Upper lobe of left lung (tissue), 6 donors: Measurements from ENCODE around the gene EIF4E1B. TPM values are rescaled to one million over a fixed set of nuclear protein-coding genes. Genes with fewer than 3 reads are reported as not detected.

Experiments
- ATAC-seq, 2 donors: fragments of 200-7000 bp; cut with Tn5 transposase; one replicate each; pipeline ENCODE4 v1.9.1; 2022; ENCODE audit warnings: mild to moderate bottlenecking in 2 of 2, moderate library complexity in 2 of 2; ENCODE audit not compliant: low FRiP score in 2 of 2
- DNase-seq, 2 donors: peaks; one replicate each; pipeline ENCODE4 v3.0.0-alpha.2; 2019 to 2020
- H3K27ac ChIP-seq, 4 donors: fragments of 200-600 bp; sonication (generic); one replicate each; pipeline ENCODE4 v1.5.1; 2016 to 2019
- H3K27me3 ChIP-seq, 4 donors: fragments of 200-600 bp; sonication (generic); one replicate each; pipeline ENCODE4 v1.5.1; 2017 to 2019
- H3K36me3 ChIP-seq, 4 donors: fragments of 200-600 bp; sonication (generic); one replicate each; pipeline ENCODE4 v1.5.1; 2016 to 2019
- H3K4me1 ChIP-seq, 4 donors: fragments of 200-600 bp; sonication (generic); one replicate each; pipeline ENCODE4 v1.5.1; 2018 to 2019
- H3K4me3 ChIP-seq, 4 donors: fragments of 200-600 bp; sonication (generic); one replicate each; pipeline ENCODE4 v1.5.1; 2017 to 2019; ENCODE audit warnings: mild to moderate bottlenecking in 2 of 4, moderate library complexity in 1 of 4
- H3K9me3 ChIP-seq, 4 donors: fragments of 200-600 bp; sonication (generic); one replicate each; pipeline ENCODE4 v1.5.1; 2018 to 2019
- EP300 ChIP-seq, 4 donors: sonication (generic); formaldehyde crosslinking; IDR thresholded peaks; one replicate each; pipeline ENCODE4 v1.5.1; 2017; ENCODE audit warnings: antibody characterized with exemption in 4 of 4, control low read depth in 2 of 4
- POLR2A ChIP-seq, 4 donors: fragments of 450-650 bp; IDR thresholded peaks; one replicate each; pipeline ENCODE4 v1.5.1; 2016 to 2017; ENCODE audit warnings: antibody characterized with exemption in 4 of 4, mild to moderate bottlenecking in 2 of 4
- POLR2AphosphoS5 ChIP-seq, 2 donors: sonication (generic); formaldehyde crosslinking; IDR thresholded peaks; one replicate each; pipeline ENCODE4 v1.5.1; 2017; ENCODE audit warnings: antibody characterized with exemption in 2 of 2
- WGBS, 2 donors: methylation state at CpG; one replicate each; pipeline ENCODE4 v1.1.5; 2017 to 2018; 5-methylcytosine and 5-hydroxymethylcytosine counted together
- total RNA-seq, 6 donors: library from RNA; depleted of rRNA in 4 of 6; stranded (reverse); fragments of >200 nt in 4 of 6; gene quantifications; one replicate each; pipeline versions ENCODE4 v1.1.0 to v1.2.1, GENCODE V29; 2016 to 2021
- TF ChIP-seq, protein P1 (sequence below), 6 experiments: fragments of 450-650 bp in 4 of 6; fragments of 200-600 bp in 2 of 6; sonication (generic) in 2 of 6; IDR thresholded peaks; one replicate each; pipeline ENCODE4 v1.5.1; 2016 to 2019; ENCODE audit warnings: antibody characterized with exemption in 6 of 6
- donor health status: DM: no; HTN: no; CAD: no; lungs with moderate emphysema.
- donor health status: DM: no; HTN: yes; CAD: no; lungs with severe emphysema.

EIF4E1B gene
- total RNA-seq, 6 donors from 2014 or later = not detected

GRCh38 chr5:176654856-176655255 lies 24.4 kb downstream of the EIF4E1B start:
- TF ChIP-seq EP300 (IDR thresholded peaks at IDR 0.05) = no peak
- no peak for TF ChIP-seq POLR2AphosphoS5 (IDR thresholded peaks at IDR 0.05)
- TF ChIP-seq, protein P1, sequence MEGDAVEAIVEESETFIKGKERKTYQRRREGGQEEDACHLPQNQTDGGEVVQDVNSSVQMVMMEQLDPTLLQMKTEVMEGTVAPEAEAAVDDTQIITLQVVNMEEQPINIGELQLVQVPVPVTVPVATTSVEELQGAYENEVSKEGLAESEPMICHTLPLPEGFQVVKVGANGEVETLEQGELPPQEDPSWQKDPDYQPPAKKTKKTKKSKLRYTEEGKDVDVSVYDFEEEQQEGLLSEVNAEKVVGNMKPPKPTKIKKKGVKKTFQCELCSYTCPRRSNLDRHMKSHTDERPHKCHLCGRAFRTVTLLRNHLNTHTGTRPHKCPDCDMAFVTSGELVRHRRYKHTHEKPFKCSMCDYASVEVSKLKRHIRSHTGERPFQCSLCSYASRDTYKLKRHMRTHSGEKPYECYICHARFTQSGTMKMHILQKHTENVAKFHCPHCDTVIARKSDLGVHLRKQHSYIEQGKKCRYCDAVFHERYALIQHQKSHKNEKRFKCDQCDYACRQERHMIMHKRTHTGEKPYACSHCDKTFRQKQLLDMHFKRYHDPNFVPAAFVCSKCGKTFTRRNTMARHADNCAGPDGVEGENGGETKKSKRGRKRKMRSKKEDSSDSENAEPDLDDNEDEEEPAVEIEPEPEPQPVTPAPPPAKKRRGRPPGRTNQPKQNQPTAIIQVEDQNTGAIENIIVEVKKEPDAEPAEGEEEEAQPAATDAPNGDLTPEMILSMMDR (IDR thresholded peaks at IDR 0.05) = no peak
- no peak for TF ChIP-seq POLR2A (IDR thresholded peaks at IDR 0.05)
- no peak for DNase-seq

DNA sequence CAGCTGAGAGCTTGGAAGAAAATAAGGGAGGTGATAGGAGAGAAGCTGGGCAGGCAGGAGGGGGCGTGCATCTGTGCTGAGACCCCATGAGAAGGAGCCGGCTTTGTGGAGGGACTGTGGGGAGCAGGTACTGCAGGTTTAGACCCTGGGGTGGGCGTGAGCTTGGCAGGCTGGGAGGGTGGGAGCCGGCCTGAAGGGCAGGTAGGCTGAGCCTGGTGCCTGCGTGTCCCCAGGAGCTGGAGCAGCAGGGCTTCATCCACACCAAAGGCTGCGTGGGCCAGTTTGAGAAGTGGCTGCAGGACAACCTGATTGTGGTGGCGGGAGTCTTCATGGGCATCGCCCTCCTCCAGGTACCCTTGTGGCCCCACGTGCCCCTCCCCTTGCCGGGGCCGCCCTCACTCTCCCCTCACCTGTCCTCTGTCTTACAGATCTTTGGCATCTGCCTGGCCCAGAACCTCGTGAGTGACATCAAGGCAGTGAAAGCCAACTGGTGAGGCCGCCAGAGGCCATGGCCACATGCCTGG lies 26.1 kb downstream of the EIF4E1B start:
- Histone ChIP-seq H3K27ac (no peak overlapping the region), H3K9me3 (no peaks in the 10 kb centered on the region), H3K4me3 (no peak overlapping the region), H3K4me1 (peaks cover 14 to 26% (median 16%) of the 10 kb centered on the region in 4 donors), H3K36me3 (peaks cover 0 to 55% (median 30%) of the 10 kb centered on the region in 4 donors), H3K27me3 (no peaks in the 10 kb centered on the region)
- DNase-seq (no peak), ATAC-seq (no peak)
- TF ChIP-seq EP300 (IDR thresholded peaks at IDR 0.05) (no peak), POLR2A (IDR thresholded peaks at IDR 0.05) (no peak), POLR2AphosphoS5 (IDR thresholded peaks at IDR 0.05) (no peak)
- TF ChIP-seq, protein P1 (IDR thresholded peaks at IDR 0.05) = no peak
- 93% methylated on average over 9 to 11 of the region's 13 CpGs for WGBS, 2 donors

More at GRCh38 chr5:176654856-176655255, 24.4 kb downstream of the EIF4E1B start:
- peaks cover 0 to 55% (median 30%) of the 10 kb centered on the region in 4 donors for H3K36me3 ChIP-seq
- ATAC-seq = no peak
- H3K4me3 ChIP-seq = no peak overlapping the region
- no peaks in the 10 kb centered on the region for H3K9me3 ChIP-seq
- no peaks in the 10 kb centered on the region for H3K27me3 ChIP-seq
- H3K27ac ChIP-seq = no peak overlapping the region
- peaks cover 10 to 18% (median 13%) of the 10 kb centered on the region in 4 donors for H3K4me1 ChIP-seq
- 80 to 98% methylated on average over 12 to 14 of the region's 14 CpGs for WGBS, 2 donors

DNA sequence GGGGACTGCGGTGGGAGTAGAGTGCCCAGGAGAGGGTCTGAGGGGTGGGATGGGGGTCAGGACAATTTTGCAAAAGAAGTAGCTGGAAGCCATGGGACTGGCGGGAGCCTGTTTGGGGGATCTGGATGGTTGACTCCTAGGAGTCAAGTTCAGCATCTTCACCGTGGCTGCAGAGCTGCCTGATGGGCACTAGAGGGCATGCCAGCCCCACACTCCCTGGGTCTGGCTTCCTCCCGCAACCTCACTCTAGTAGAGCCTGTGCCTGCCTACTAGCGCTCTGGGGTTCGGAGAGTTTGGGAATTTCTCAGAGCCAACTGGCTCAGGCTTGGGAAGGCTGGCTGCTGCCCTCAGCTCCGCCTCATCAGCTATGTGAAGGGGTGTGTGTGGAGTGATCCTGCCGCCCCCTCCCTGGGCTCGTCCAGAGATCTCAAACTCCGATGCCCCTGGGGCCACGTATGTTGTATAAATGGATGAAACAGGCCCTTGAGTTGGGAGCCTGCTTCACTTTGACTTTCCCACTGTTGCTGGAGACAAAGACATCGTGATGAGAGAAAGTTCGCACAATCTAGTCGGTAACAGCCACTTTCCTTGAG lies 27.6 kb downstream of the EIF4E1B start:
- H3K27ac ChIP-seq = peak overlapping the region in 1 of 4 donors; percentile 48
- DNase-seq (peak in 1 of 2 donors; percentile 71), ATAC-seq (peak; percentile 73 to 85)
- TF ChIP-seq POLR2AphosphoS5 (IDR thresholded peaks at IDR 0.05) (no peak), POLR2A (IDR thresholded peaks at IDR 0.05) (no peak), EP300 (IDR thresholded peaks at IDR 0.05) (no peak)
- TF ChIP-seq, protein P1 (IDR thresholded peaks at IDR 0.05) = peak; percentile 63 to 78 (median 69)
- no peaks in the 10 kb centered on the region for H3K27me3 ChIP-seq
- H3K4me1 ChIP-seq = peaks cover 14 to 26% (median 16%) of the 10 kb centered on the region in 4 donors
- H3K36me3 ChIP-seq = peaks cover 0 to 46% (median 27%) of the 10 kb centered on the region in 4 donors
- WGBS, 2 donors = 61 to 67% methylated on average over 10 to 13 of the region's 14 CpGs
- H3K4me3 ChIP-seq = no peak overlapping the region
- no peaks in the 10 kb centered on the region for H3K9me3 ChIP-seq

GRCh38 chr5:176658817-176659511 lies 28.5 kb downstream of the EIF4E1B start:
- WGBS, 2 donors = 40 to 58% methylated on average over 8 to 11 of the region's 11 CpGs
- Histone ChIP-seq H3K27ac (peak overlapping the region in 3 of 4 donors; percentile 44 to 60 (median 48)), H3K9me3 (no peaks in the 10 kb centered on the region), H3K27me3 (no peaks in the 10 kb centered on the region), H3K36me3 (peaks cover 0 to 38% (median 21%) of the 10 kb centered on the region in 4 donors), H3K4me3 (peak overlapping the region in 1 of 4 donors; percentile 12), H3K4me1 (peaks cover 14 to 26% (median 16%) of the 10 kb centered on the region in 4 donors)
- DNase-seq = no peak
- no peak for TF ChIP-seq EP300 (IDR thresholded peaks at IDR 0.05)
- TF ChIP-seq POLR2A (IDR thresholded peaks at IDR 0.05) = no peak
- no peak for TF ChIP-seq POLR2AphosphoS5 (IDR thresholded peaks at IDR 0.05)
- TF ChIP-seq, protein P1 (IDR thresholded peaks at IDR 0.05) = no peak
- peak in 1 of 2 donors; percentile 53 for ATAC-seq
